Aorta (tissue), 5 donors: ENCODE results near the gene KLHL26. TPM values are rescaled to one million over a fixed set of nuclear protein-coding genes. Genes with fewer than 3 reads are reported as not detected.
"Not testable (repeated sequence)": the region's sequence is repeated elsewhere in the genome, so short reads cannot be mapped to it uniquely, and the experiment has no call there.

Source experiments
- ATAC-seq: fragments of 200-7000 bp; cut with Tn5 transposase; one replicate; pipeline ENCODE4 v1.9.1; 2022; ENCODE audit warnings: moderate library complexity; ENCODE audit not compliant: low FRiP score
- DNase-seq, 2 donors: peaks; one replicate each; pipeline ENCODE4 v3.0.0-alpha.2; 2020
- H3K27ac ChIP-seq, 2 donors: one replicate each; pipeline ENCODE4 v1.5.1; 2013; ENCODE audit warnings: low read length in 2 of 2, mild to moderate bottlenecking in 2 of 2, moderate library complexity in 2 of 2, control low read depth in 1 of 2, inconsistent platforms in 1 of 2, low read depth in 1 of 2
- H3K27me3 ChIP-seq, 2 donors: one replicate each; pipeline ENCODE4 v1.6.1; 2013; ENCODE audit warnings: control low read depth in 1 of 2, low read length in 1 of 2, mild to moderate bottlenecking in 1 of 2, moderate library complexity in 1 of 2; ENCODE audit not compliant: insufficient read depth in 2 of 2, control insufficient read depth in 1 of 2
- H3K36me3 ChIP-seq, 2 donors: one replicate each; pipeline ENCODE4 v1.6.1; 2013; ENCODE audit warnings: control low read depth in 1 of 2, low read length in 1 of 2, mild to moderate bottlenecking in 1 of 2; ENCODE audit not compliant: insufficient read depth in 2 of 2, control insufficient read depth in 1 of 2
- H3K4me1 ChIP-seq, 2 donors: one replicate each; pipeline ENCODE4 v1.6.1; 2013; ENCODE audit warnings: low read length in 2 of 2, control low read depth in 1 of 2, mild to moderate bottlenecking in 1 of 2, moderate library complexity in 1 of 2; ENCODE audit not compliant: insufficient read depth in 2 of 2, control insufficient read depth in 1 of 2
- H3K4me3 ChIP-seq, 2 donors: one replicate each; pipeline ENCODE4 v1.5.1; 2013; ENCODE audit warnings: low read length in 2 of 2, control low read depth in 1 of 2, mild to moderate bottlenecking in 1 of 2
- H3K9me3 ChIP-seq: one replicate; pipeline ENCODE4 v1.6.1; 2013; ENCODE audit warnings: mild to moderate bottlenecking, low read length; ENCODE audit not compliant: control insufficient read depth
- WGBS, 2 donors: extraction: QIAGEN DNeasy Blood & Tissue Kit; methylation state at CpG; one replicate each; pipeline ENCODE4 v1.1.7; 2013; 5-methylcytosine and 5-hydroxymethylcytosine counted together
- intact Hi-C, 2 donors: fragments of 100-400 bp; cut with DNase I; formaldehyde crosslinking; loops; one replicate each; pipeline versions ENCODE4 v1.14.2 to v1.15.0; 2022
- polyA plus RNA-seq, 2 donors: library from polyadenylated mRNA; stranded (reverse); fragments of 200-250 nt; gene quantifications; one replicate each; pipeline ENCODE4 v1.2.3, GENCODE V29; 2013
- total RNA-seq, 2 donors: library from RNA; stranded (reverse); fragmentation: NEBNext Ultra II Directional; extraction: Animal tissue kit (Norgen Biotek cat#: 25700); gene quantifications; one replicate each; pipeline ENCODE4 v1.2.1, GENCODE V29; 2021
- donor health status: healthy with polysubstance abuse.
- donor health status: Bipolar disorder and iron deficiency.
- donor health status: DM: no; HTN: no; CAD: no.
- donor health status: DM: no; HTN: no; CAD: no.
- donor health status: DM: yes; HTN: yes; CAD: no.

Gene KLHL26
- total and polyA plus RNA-seq, 4 donors: 1.9 to 19.2 (median 9.6) TPM

DNA sequence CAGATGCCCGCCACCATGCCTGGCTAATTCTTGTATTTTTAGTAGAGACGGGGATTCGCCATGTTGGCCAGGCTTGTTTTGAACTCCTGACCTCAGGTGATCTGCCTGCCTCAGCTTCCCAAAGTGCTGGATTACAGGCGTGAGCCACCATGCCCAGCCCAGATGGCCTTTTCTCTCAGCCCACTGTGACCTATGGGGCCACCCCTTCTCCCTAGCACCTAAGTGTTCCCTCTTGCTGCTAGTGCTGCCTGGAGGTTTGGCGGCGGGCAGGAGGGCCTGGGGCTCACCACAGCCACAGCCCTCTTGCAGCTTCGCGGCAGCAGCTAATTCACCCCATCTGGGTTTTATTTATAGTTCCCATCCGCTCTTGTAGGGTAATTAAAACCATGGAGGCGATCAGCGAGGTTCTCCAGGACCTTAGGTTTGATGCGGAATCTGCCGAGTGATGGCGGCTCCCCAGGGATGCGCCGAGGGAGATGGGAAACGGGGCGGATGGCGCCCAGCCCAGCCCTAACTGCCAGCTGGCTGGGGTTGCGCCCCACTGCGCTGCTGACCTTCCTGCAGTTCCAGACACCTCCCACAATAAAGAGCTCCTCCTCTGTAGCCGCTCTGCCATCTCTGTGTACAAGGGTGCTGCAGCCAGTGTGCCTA lies 45.0 kb upstream of the KLHL26 start:
- H3K27me3 ChIP-seq: no peaks in the 10 kb centered on the region
- no peaks in the 10 kb centered on the region for H3K9me3 ChIP-seq
- no peak overlapping the region for H3K27ac ChIP-seq
- H3K4me1 ChIP-seq: no peaks in the 10 kb centered on the region
- intact Hi-C loops: loop anchor here (5.0 to 10.0 kb wide), 2 partner anchors 90 to 253 kb away; partner anchors contain the start of gene CRTC1 (in 1 of the 2)
- WGBS, 2 donors: 93 to 96% methylated on average over 22 of the region's 22 CpGs
- DNase-seq (no peak), ATAC-seq (no peak)
- no peaks in the 10 kb centered on the region for H3K36me3 ChIP-seq
- no peak overlapping the region for H3K4me3 ChIP-seq

DNA sequence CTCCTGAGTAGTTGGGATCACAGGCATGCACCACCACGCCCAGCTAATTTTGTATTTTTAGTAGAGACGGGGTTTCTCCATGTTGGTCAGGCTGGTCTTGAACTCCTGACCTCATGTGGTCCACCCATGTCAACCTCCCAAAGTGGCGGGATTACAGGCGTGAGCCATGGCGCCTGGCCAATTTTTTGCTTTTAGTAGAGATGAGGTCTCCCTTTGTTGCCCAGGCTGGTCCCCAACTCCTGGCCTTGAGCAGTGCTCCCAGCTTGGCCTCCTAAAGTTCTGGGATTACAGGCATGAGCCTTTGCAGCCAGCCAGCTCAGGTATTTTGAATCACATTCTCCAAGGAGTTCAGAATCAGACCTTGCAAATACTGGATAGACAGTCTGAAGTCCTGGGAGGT lies 44.1 kb upstream of the KLHL26 start:
- intact Hi-C loops: loop anchor here (5.0 to 10.0 kb wide), 2 partner anchors 90 to 252 kb away; partner anchors contain the start of gene CRTC1 (in 1 of the 2)
- H3K36me3 ChIP-seq, DNase-seq, H3K9me3 ChIP-seq, H3K4me3 ChIP-seq, H3K27me3 ChIP-seq, ATAC-seq, H3K4me1 ChIP-seq, H3K27ac ChIP-seq: not testable (repeated sequence)
- 78 to 85% methylated on average over 5 of the region's 5 CpGs for WGBS, 2 donors

- no peaks in the 10 kb centered on the region for H3K36me3 ChIP-seq
- DNase-seq: no peak
- ATAC-seq: no peak
- H3K9me3 ChIP-seq: no peaks in the 10 kb centered on the region
- H3K27me3 ChIP-seq: no peaks in the 10 kb centered on the region
- intact Hi-C loops: loop anchor here (2.0 to 10.0 kb wide), 3 partner anchors 89 to 253 kb away; partner anchors contain the start of gene CRTC1 (in 1 of the 2)
- no peak overlapping the region for H3K4me3 ChIP-seq
- H3K27ac ChIP-seq: no peak overlapping the region
- no peaks in the 10 kb centered on the region for H3K4me1 ChIP-seq
- 31 to 32% methylated on average over 25 of the region's 25 CpGs for WGBS, 2 donors
Measured at GRCh38 chr19:18593367-18594095, 43.3 kb upstream of the KLHL26 start.

- H3K27me3 ChIP-seq: no peaks in the 10 kb centered on the region
- no peak overlapping the region for H3K4me3 ChIP-seq
- H3K4me1 ChIP-seq: no peaks in the 10 kb centered on the region
- intact Hi-C loops: loop anchor here (2.0 to 10.0 kb wide), 3 partner anchors 88 to 253 kb away; partner anchors contain the start of gene CRTC1 (in 1 of the 2)
- H3K27ac ChIP-seq: no peak overlapping the region
- no peaks in the 10 kb centered on the region for H3K9me3 ChIP-seq
- H3K36me3 ChIP-seq: no peaks in the 10 kb centered on the region
- WGBS, 2 donors: 0 to 1% methylated on average over 50 to 54 of the region's 54 CpGs
- DNase-seq (peak; percentile 84 to 93), ATAC-seq (peak; percentile 88)
Measured at GRCh38 chr19:18594096-18594823, 42.6 kb upstream of the KLHL26 start.

DNA sequence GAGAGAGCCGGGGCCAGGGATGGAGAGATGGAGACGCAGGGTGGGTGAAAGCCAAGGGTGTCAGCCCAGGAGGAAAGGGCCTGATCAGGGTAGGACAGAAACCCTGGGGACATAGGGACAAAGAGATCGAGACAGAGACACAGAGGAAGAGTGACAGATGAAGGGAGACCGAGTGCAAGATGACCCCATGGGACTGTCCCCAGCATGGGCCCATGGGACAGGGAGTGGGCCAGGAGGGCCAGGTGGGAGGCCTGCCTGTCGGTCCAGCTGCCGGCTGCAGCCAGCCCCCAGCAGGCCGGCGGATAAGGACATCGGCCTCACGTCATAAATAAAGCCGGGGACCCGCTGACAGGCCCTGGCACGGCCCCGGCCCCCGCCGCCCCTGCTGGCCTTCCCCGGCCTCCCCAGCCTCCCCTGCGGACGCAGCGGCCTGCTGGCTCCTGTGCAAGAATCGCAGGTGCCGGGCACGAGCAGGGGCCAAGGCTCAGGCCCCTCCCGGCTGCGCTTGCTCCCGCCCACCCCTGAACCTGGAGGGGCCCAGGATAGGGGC lies 41.9 kb upstream of the KLHL26 start:
- Histone ChIP-seq H3K9me3 (no peaks in the 10 kb centered on the region), H3K4me3 (no peak overlapping the region), H3K27me3 (no peaks in the 10 kb centered on the region), H3K4me1 (no peaks in the 10 kb centered on the region), H3K27ac (no peak overlapping the region), H3K36me3 (no peaks in the 10 kb centered on the region)
- ATAC-seq: no peak
- no peak for DNase-seq
- intact Hi-C loops: loop anchor here (2.0 to 10.0 kb wide), 4 partner anchors 82 to 252 kb away; partner anchors contain the start of gene CRTC1 (in 1 of the 2)
- 10 to 13% methylated on average over 21 to 26 of the region's 26 CpGs for WGBS, 2 donors

DNA sequence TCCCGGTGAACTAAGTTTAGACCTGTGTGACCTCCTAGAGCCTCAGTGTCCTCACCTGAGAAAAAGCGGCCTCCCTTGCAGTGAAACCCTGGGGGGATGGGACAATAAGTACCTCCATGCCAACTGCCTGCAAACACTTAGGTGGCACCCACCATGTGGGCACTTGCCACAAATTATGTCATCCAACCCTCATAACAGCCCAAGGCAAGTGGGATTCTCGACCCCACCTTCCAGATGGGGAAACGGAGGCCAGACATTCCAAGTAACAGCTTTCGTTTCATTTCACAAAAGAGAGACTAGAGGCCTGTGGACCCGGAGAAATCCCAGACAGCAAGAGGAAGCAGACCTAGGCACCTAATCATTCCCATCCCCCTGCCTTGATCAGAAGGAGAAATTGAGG lies 41.4 kb upstream of the KLHL26 start:
- H3K9me3 ChIP-seq: no peaks in the 10 kb centered on the region
- H3K4me3 ChIP-seq: no peak overlapping the region
- DNase-seq: no peak
- H3K27me3 ChIP-seq: no peaks in the 10 kb centered on the region
- 76 to 77% methylated on average over 6 of the region's 6 CpGs for WGBS, 2 donors
- no peaks in the 10 kb centered on the region for H3K36me3 ChIP-seq
- intact Hi-C loops: loop anchor here (2.0 to 10.0 kb wide), 3 partner anchors 82 to 251 kb away; no protein-coding TSS in a partner anchor
- H3K4me1 ChIP-seq: no peaks in the 10 kb centered on the region
- ATAC-seq: no peak
- no peak overlapping the region for H3K27ac ChIP-seq

DNA sequence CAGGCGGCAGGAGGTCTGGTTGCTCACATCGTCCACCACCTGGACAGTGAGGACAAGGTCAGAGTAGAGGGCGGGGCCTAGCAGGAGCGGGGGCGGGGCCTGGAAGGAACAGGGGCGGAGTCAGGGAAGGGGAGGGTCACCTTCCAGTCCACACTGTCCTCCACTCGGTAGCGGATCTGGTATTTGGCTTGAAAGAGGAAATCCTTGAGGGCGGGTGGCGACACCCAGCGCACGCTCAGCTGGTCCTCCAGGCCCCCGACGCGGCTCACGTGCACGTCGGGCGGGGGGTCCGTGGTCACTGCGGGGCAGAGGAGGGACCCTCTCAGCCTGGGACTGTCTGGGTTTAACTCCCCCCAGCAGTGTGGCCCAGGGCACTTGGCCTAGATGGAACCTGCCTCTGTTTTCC lies 40.1 kb upstream of the KLHL26 start:
- peak; percentile 3 for ATAC-seq
- Histone ChIP-seq H3K27me3 (no peaks in the 10 kb centered on the region), H3K9me3 (no peaks in the 10 kb centered on the region), H3K4me3 (no peak overlapping the region), H3K4me1 (no peaks in the 10 kb centered on the region), H3K27ac (no peak overlapping the region), H3K36me3 (no peaks in the 10 kb centered on the region)
- intact Hi-C loops: loop anchor here in 1 of 2 donors (5.0 to 10.0 kb wide), 2 partner anchors 81 to 248 kb away; no protein-coding TSS in a partner anchor
- DNase-seq: peak in 1 of 2 donors; percentile 63
- WGBS, 2 donors: 17 to 24% methylated on average over 17 to 21 of the region's 21 CpGs
